ENCODE data around the gene RIOK2.
"Not testable (repeated sequence)": the region's sequence is repeated elsewhere in the genome, so short reads cannot be mapped to it uniquely, and the experiment has no call there.

Gene RIOK2

DNA sequence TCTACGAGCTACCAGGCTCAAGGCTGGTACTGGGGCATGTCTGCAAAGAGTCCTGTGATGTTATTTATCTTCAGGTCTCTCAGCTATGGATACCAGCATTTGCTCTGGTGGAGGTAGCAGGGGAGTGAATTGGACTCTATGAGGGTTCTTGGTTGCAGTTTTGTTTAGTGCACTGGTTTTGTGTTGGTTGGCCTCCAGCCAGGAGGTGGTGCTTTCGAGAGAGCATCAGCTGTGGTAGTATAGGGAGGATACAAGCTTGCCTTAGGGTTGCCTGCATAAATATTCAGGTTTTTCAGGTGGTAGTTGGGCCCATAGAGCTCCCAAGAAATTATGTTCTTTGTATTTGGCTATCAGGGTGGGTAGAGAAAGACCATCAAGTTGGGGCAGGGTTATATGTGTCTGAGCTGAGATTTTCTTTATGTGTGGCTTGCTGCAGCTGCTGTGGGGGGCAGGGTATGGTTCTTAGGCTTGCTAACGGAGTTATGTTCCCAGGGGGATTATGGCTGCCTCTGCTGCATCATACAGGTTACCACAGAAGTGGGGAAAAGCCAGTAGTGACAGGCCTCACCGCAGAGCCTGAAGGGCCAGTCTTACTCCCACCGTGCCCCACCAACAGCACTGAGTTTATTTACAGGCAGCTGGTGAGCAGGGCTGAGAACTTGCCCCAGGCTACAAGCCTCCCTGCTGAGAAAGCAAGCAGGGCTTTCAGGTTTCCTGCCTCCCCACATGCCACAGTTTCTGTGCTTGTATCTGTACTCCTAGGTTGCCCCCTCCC is 9.7 kb upstream of the RIOK2 start:
- TF ChIP-seq, protein P1, sequence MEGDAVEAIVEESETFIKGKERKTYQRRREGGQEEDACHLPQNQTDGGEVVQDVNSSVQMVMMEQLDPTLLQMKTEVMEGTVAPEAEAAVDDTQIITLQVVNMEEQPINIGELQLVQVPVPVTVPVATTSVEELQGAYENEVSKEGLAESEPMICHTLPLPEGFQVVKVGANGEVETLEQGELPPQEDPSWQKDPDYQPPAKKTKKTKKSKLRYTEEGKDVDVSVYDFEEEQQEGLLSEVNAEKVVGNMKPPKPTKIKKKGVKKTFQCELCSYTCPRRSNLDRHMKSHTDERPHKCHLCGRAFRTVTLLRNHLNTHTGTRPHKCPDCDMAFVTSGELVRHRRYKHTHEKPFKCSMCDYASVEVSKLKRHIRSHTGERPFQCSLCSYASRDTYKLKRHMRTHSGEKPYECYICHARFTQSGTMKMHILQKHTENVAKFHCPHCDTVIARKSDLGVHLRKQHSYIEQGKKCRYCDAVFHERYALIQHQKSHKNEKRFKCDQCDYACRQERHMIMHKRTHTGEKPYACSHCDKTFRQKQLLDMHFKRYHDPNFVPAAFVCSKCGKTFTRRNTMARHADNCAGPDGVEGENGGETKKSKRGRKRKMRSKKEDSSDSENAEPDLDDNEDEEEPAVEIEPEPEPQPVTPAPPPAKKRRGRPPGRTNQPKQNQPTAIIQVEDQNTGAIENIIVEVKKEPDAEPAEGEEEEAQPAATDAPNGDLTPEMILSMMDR (IDR thresholded peaks at IDR 0.05; ENCODE audit: insufficient read depth, low read length, poor library complexity, severe bottlenecking), result no peak
- TF ChIP-seq EZH2phosphoT487 (conservative IDR thresholded peaks at IDR 0.05; ENCODE audit: low read length), result no peak
- no peaks in the 10 kb centered on the region for H3K36me3 ChIP-seq (ENCODE audit: low read length)
- H3K79me2 ChIP-seq (ENCODE audit: insufficient read depth, low read length), result no peaks in the 10 kb centered on the region
- no peaks in the 10 kb centered on the region for H3F3A ChIP-seq (ENCODE audit: insufficient read depth)
- H3K27ac ChIP-seq (ENCODE audit: low read depth, low read length), result no peak overlapping the region
- H3K9me3 ChIP-seq (ENCODE audit: insufficient read depth, low read length), result no peaks in the 10 kb centered on the region
- no peak overlapping the region for H3K4me3 ChIP-seq (ENCODE audit: insufficient read depth, low read length, poor library complexity, severe bottlenecking)
- no peaks in the 10 kb centered on the region for H4K20me1 ChIP-seq (ENCODE audit: low read depth, low read length)
- no peaks in the 10 kb centered on the region for H3K9me2 ChIP-seq (replicated peaks; ENCODE audit: insufficient read depth, low read length)
- H2AFZ ChIP-seq (ENCODE audit: low read depth, low read length, severe bottlenecking), result no peak overlapping the region
- H3K4me2 ChIP-seq (ENCODE audit: low read depth, low read length, poor library complexity, severe bottlenecking), result no peak overlapping the region
- no peaks in the 10 kb centered on the region for H3K27me3 ChIP-seq (ENCODE audit: low read length)
- H3K9ac ChIP-seq (ENCODE audit: low read length), result no peak overlapping the region

DNA sequence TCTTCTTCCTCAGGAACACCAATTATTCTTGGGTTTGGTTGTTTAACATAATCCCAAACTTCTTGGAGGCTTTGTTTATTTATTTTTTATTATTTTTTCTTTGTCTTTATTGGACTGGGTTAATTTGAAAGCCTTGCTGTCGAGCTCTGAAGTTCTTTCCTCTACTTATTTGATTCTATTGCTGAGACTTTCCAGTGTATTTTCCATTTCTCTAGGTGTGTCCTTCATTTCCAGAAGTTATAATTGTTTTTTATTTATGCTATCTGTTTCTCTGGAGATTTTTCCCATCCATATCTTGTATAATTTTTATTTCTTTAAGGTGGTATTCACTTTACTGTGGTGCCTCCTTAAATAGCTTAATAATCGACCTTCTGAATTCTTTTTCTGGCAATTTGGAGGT is 8.8 kb upstream of the RIOK2 start:
- H3K27me3 ChIP-seq (ENCODE audit: low read length), result no peaks in the 10 kb centered on the region
- no peak overlapping the region for H3K4me3 ChIP-seq (ENCODE audit: insufficient read depth, low read length, poor library complexity, severe bottlenecking)
- H3F3A ChIP-seq (ENCODE audit: insufficient read depth), result no peaks in the 10 kb centered on the region
- H2AFZ ChIP-seq (ENCODE audit: low read depth, low read length, severe bottlenecking), result no peak overlapping the region
- no peaks in the 10 kb centered on the region for H4K20me1 ChIP-seq (ENCODE audit: low read depth, low read length)
- TF ChIP-seq EZH2phosphoT487 (conservative IDR thresholded peaks at IDR 0.05; ENCODE audit: low read length), result no peak
- TF ChIP-seq, protein P1 (IDR thresholded peaks at IDR 0.05; ENCODE audit: insufficient read depth, low read length, poor library complexity, severe bottlenecking), result no peak
- H3K9me3 ChIP-seq (ENCODE audit: insufficient read depth, low read length), result no peaks in the 10 kb centered on the region
- no peaks in the 10 kb centered on the region for H3K79me2 ChIP-seq (ENCODE audit: insufficient read depth, low read length)
- H3K9me2 ChIP-seq (replicated peaks; ENCODE audit: insufficient read depth, low read length), result no peaks in the 10 kb centered on the region
- H3K27ac ChIP-seq (ENCODE audit: low read depth, low read length), result no peak overlapping the region
- no peak overlapping the region for H3K4me2 ChIP-seq (ENCODE audit: low read depth, low read length, poor library complexity, severe bottlenecking)
- no peaks in the 10 kb centered on the region for H3K36me3 ChIP-seq (ENCODE audit: low read length)
- H3K9ac ChIP-seq (ENCODE audit: low read length), result no peak overlapping the region

DNA sequence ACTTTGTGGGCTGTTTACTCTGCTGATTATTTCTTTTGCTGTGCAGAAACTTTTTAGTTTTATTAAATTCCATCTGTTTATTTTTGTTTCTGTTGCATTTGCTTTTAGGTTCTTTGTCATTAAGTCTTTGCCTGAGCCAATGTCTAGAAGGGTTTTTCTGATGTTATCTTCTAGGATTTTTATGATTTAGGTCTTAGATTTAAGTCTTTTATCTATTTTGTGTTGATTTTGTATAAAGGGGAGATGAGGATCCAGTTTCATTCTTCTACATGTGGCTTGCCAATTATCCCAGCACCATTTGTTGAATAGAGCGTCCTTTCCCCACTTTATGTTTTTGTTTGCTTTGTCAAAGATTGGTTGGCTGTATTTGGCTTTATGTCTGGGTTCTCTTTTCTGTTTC is 6.5 kb upstream of the RIOK2 start:
- H3K27ac ChIP-seq (ENCODE audit: low read depth, low read length); H2AFZ ChIP-seq (ENCODE audit: low read depth, low read length, severe bottlenecking); H3K27me3 ChIP-seq (ENCODE audit: low read length); H3K4me2 ChIP-seq (ENCODE audit: low read depth, low read length, poor library complexity, severe bottlenecking); H3K36me3 ChIP-seq (ENCODE audit: low read length); H3K79me2 ChIP-seq (ENCODE audit: insufficient read depth, low read length); H3K9ac ChIP-seq (ENCODE audit: low read length); H4K20me1 ChIP-seq (ENCODE audit: low read depth, low read length); H3F3A ChIP-seq (ENCODE audit: insufficient read depth); H3K9me3 ChIP-seq (ENCODE audit: insufficient read depth, low read length); H3K9me2 ChIP-seq (replicated peaks; ENCODE audit: insufficient read depth, low read length); H3K4me3 ChIP-seq (ENCODE audit: insufficient read depth, low read length, poor library complexity, severe bottlenecking): not testable (repeated sequence)

DNA sequence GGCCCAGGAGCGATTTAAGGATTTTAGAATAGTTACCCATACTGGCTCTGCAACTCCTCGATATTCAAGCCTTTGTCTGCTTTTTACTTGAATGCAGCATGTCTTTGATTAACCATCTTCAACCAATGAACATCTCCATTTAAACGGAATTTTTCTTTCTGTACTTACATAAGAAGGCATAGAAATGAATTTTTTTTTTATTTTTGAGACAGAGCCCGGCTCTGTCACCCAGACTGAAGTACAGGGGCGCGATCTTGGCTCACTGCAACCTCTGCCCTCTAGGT is 825 bp upstream of the RIOK2 start:
- H3K79me2 ChIP-seq (ENCODE audit: insufficient read depth, low read length), result peaks cover 29% of the 10 kb centered on the region
- no peaks in the 10 kb centered on the region for H3K9me3 ChIP-seq (ENCODE audit: insufficient read depth, low read length)
- peak overlapping the region; percentile 90 for H3K27ac ChIP-seq (ENCODE audit: low read depth, low read length)
- H3K4me3 ChIP-seq (ENCODE audit: insufficient read depth, low read length, poor library complexity, severe bottlenecking), result peak overlapping the region; percentile 87
- H3K36me3 ChIP-seq (ENCODE audit: low read length), result peaks cover 10% of the 10 kb centered on the region
- H3F3A ChIP-seq (ENCODE audit: insufficient read depth), result peaks cover 3% of the 10 kb centered on the region
- peak overlapping the region; percentile 79 for H3K9ac ChIP-seq (ENCODE audit: low read length)
- TF ChIP-seq EZH2phosphoT487 (conservative IDR thresholded peaks at IDR 0.05; ENCODE audit: low read length), result no peak
- TF ChIP-seq, protein P1 (IDR thresholded peaks at IDR 0.05; ENCODE audit: insufficient read depth, low read length, poor library complexity, severe bottlenecking), result no peak
- H2AFZ ChIP-seq (ENCODE audit: low read depth, low read length, severe bottlenecking), result peak overlapping the region; percentile 82
- H3K27me3 ChIP-seq (ENCODE audit: low read length), result no peaks in the 10 kb centered on the region
- no peaks in the 10 kb centered on the region for H4K20me1 ChIP-seq (ENCODE audit: low read depth, low read length)
- H3K9me2 ChIP-seq (replicated peaks; ENCODE audit: insufficient read depth, low read length), result no peaks in the 10 kb centered on the region
- H3K4me2 ChIP-seq (ENCODE audit: low read depth, low read length, poor library complexity, severe bottlenecking), result peak overlapping the region; percentile 77

Measured in SU-DHL-6 (cell line).